Measurements from ENCODE around the gene AMH. TPM values are rescaled to one million over a fixed set of nuclear protein-coding genes. Genes with fewer than 3 reads are reported as not detected.
"Not testable (repeated sequence)": the region's sequence is repeated elsewhere in the genome, so short reads cannot be mapped to it uniquely, and the experiment has no call there.

Gene AMH
- polyA plus RNA-seq, 4 donors = 2.2 to 3.2 (median 2.8) TPM

- DNase-seq (ENCODE audit: low read depth in 4 of 4, low spot score in 3 of 4) = no peak
These were observed 17.3 kb downstream of the AMH start for GRCh38 chr19:2266183-2266993.

- no peak for DNase-seq (ENCODE audit: low read depth in 4 of 4, low spot score in 3 of 4)
These were observed 19.3 kb downstream of the AMH start for GRCh38 chr19:2268480-2268830.

- DNase-seq (ENCODE audit: low read depth in 4 of 4, low spot score in 3 of 4) = no peak
These were observed 19.7 kb downstream of the AMH start for GRCh38 chr19:2268861-2269243.

GRCh38 chr19:2269244-2270156 lies 20.4 kb downstream of the AMH start:
- peak; percentile 83 to 94 (median 93) for DNase-seq (ENCODE audit: low read depth in 4 of 4, low spot score in 3 of 4)

- DNase-seq (ENCODE audit: low read depth in 4 of 4, low spot score in 3 of 4) = no peak
These were observed 21.0 kb downstream of the AMH start for GRCh38 chr19:2270157-2270422.

GRCh38 chr19:2270423-2271233 lies 21.5 kb downstream of the AMH start:
- no peak for DNase-seq (ENCODE audit: low read depth in 4 of 4, low spot score in 3 of 4)

- no peak for DNase-seq (ENCODE audit: low read depth in 4 of 4, low spot score in 3 of 4)
These were observed 22.3 kb downstream of the AMH start for GRCh38 chr19:2271234-2272103.

- DNase-seq (ENCODE audit: low read depth in 4 of 4, low spot score in 3 of 4) = no peak
These were observed 24.4 kb downstream of the AMH start for GRCh38 chr19:2273356-2274184.

GRCh38 chr19:2274185-2274711 lies 25.1 kb downstream of the AMH start:
- DNase-seq (ENCODE audit: low read depth in 4 of 4, low spot score in 3 of 4) = no peak

- no peak for DNase-seq (ENCODE audit: low read depth in 4 of 4, low spot score in 3 of 4)
These were observed 25.9 kb downstream of the AMH start for GRCh38 chr19:2274931-2275535.

- DNase-seq (ENCODE audit: low read depth in 4 of 4, low spot score in 3 of 4) = no peak
These were observed 26.7 kb downstream of the AMH start for GRCh38 chr19:2275588-2276428.

- DNase-seq (ENCODE audit: low read depth in 4 of 4, low spot score in 3 of 4) = no peak
These were observed 27.4 kb downstream of the AMH start for GRCh38 chr19:2276429-2276986.

GRCh38 chr19:2277138-2277537 lies 28.0 kb downstream of the AMH start:
- DNase-seq (ENCODE audit: low read depth in 4 of 4, low spot score in 3 of 4) = no peak

GRCh38 chr19:2278459-2279158 lies 29.5 kb downstream of the AMH start:
- DNase-seq (ENCODE audit: low read depth in 4 of 4, low spot score in 3 of 4) = no peak

- DNase-seq (ENCODE audit: low read depth in 4 of 4, low spot score in 3 of 4) = no peak
These were observed 31.6 kb downstream of the AMH start for GRCh38 chr19:2280633-2281264.

GRCh38 chr19:2281265-2282061 lies 32.3 kb downstream of the AMH start:
- not testable (repeated sequence) for DNase-seq (ENCODE audit: low read depth in 4 of 4, low spot score in 3 of 4)
